SK-N-SH (cell line): ENCODE measurements around the gene EVC2.

ENCODE experiments used
- CHD2 ChIP-seq: fragments of 150-350 bp; IDR thresholded peaks from 2 replicates; pipeline ENCODE4 v1.6.1; 2018; ENCODE audit warnings: low read length; ENCODE audit not compliant: partially characterized antibody
- CTCF ChIP-seq: fragments of 200-600 bp; sonication (generic); IDR thresholded peaks from 2 replicates; pipeline ENCODE4 v1.6.1; 2017; ENCODE audit warnings: antibody characterized with exemption, mild to moderate bottlenecking, moderate library complexity
- EP300 ChIP-seq, 2 experiments: IDR thresholded peaks; 2 replicates each; pipeline versions ENCODE4 v1.4.0 to v1.6.1; 2012; ENCODE audit warnings: borderline replicate concordance in 1 of 2, low read depth in 1 of 2, low read length in 1 of 2
- EZH2phosphoT487 ChIP-seq: fragments of 200-600 bp; sonication (generic); IDR thresholded peaks from 2 replicates; pipeline ENCODE4 v1.6.1; 2017; ENCODE audit warnings: low read depth, mixed run types, mild to moderate bottlenecking, antibody characterized with exemption, moderate library complexity, borderline replicate concordance
- FOSL2 ChIP-seq: IDR thresholded peaks from 2 replicates; pipeline ENCODE4 v1.4.0; 2012; ENCODE audit warnings: low read depth, mild to moderate bottlenecking, moderate library complexity, borderline replicate concordance
- MAX ChIP-seq: IDR thresholded peaks from 2 replicates; pipeline ENCODE4 v1.4.0; 2012; ENCODE audit warnings: low read depth
- NFIC ChIP-seq: IDR thresholded peaks from 2 replicates; pipeline ENCODE4 v1.4.0; 2012; ENCODE audit warnings: borderline replicate concordance
- POLR2AphosphoS5 ChIP-seq: IDR thresholded peaks from 2 replicates; pipeline ENCODE4 v1.6.1; 2012; ENCODE audit warnings: low read depth, low read length
- RCOR1 ChIP-seq: fragments of 150-350 bp; IDR thresholded peaks from 2 replicates; pipeline ENCODE4 v1.6.1; 2017; ENCODE audit warnings: antibody characterized with exemption, low read length
- RXRA ChIP-seq: IDR thresholded peaks from 2 replicates; pipeline ENCODE4 v1.4.0; 2012; ENCODE audit warnings: low read depth, mild to moderate bottlenecking, borderline replicate concordance
- TAF1 ChIP-seq: IDR thresholded peaks from 2 replicates; pipeline ENCODE4 v1.6.1; 2012; ENCODE audit warnings: low read depth, mild to moderate bottlenecking, low read length, moderate library complexity, borderline replicate concordance
- TCF12 ChIP-seq: IDR thresholded peaks from 2 replicates; pipeline ENCODE4 v1.4.0; 2012

DNA sequence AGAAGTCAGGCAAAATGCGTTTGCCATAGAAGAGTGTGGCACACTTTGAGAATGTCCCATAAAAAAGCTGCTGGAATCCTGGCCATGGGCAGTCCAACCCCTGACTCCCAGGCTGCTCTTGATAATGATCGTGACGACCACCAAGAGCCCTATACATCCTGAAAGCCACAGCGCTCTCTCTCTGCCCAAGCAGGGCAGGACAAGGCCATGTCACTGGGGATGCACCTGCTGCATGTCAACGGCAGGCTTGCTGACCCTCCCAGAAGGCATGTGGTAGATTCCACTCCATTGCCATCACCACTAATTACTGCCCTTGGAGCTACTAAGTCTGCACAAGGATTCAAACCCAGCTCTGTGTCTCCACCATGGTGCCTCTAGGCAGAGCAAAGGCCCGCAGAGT lies 144.5 kb downstream of the EVC2 start:
- TF ChIP-seq CTCF (no peak), EP300 (IDR thresholded peaks at IDR 0.05; ENCODE audit: borderline replicate concordance in 1 of 2, low read depth in 1 of 2, low read length in 1 of 2) (no peak), CHD2 (no peak), POLR2AphosphoS5 (no peak), EZH2phosphoT487 (no peak), NFIC (no peak), TAF1 (no peak), RCOR1 (no peak), MAX (no peak), TCF12 (no peak), RXRA (no peak), FOSL2 (no peak)
